HG03196 (cell line): ENCODE results near the gene MLLT11.
"Not testable (repeated sequence)": the region's sequence is repeated elsewhere in the genome, so short reads cannot be mapped to it uniquely, and the experiment has no call there.

Experiments used
- ATAC-seq: cut with Tn5 transposase; IDR thresholded peaks from one replicate; pipeline ENCODE4 v1.9.1; 2021; ENCODE audit not compliant: unreplicated experiment

MLLT11 gene

DNA sequence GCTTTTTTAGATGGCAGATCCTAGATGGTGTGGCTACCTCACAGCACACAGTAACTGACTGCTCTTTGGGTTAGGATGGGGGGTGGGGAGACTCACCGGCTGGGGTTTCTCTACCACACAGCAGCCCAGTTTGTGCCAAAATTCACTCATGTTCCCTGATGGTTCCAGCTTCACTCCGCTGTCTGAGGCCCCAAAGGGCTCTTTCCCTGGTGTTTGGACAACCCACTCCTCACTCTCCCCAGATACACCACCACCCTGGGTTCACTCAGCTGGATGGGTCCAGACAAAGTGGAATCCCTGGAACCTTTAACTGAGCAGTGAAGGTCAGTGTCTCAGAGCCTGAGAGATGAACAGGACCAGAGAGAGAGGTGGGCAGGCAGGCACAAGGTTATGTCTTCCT, 4.6 kb upstream of the MLLT11 start:
- no peak for ATAC-seq

DNA sequence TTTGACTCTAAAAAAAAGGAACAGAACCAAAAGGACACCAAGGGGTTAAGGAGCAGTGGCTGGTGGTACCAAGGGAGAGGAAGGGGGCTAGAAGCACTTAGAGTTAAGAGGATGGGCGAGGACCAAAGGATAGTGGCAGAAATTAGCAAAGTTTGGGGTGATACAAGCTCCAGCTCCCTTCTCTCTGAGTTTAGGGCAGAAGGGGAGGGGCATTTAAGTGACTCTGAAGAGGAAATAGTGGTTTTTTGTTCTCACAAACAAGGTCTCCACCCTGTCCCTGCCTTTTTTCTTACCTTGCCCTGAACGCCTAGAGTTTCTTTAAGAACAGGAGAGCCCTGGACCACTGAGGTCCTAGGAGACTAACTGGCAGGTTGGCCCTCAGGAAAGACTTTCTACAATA, 4.0 kb upstream of the MLLT11 start:
- ATAC-seq: no peak

DNA sequence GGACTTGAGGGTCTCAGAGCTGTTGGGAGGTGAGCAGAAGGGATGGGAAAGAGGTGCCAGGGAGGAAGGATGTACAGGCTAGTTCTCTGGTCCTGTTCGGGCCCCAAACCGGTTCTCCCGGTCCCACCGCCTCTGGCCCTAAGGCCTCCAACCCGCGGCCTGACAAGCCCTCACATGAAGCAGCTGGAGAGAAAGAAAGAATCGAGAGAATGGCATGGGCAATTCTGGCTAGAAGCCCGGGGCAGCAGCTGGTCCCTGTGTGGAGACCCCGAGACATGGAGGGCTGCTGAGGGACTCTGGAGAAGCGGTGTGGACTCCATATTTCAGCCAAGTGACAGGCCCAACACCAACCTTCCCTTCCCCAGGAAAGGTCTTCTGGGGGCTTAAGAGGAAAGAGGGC, 1.5 kb upstream of the MLLT11 start:
- ATAC-seq: no peak

DNA sequence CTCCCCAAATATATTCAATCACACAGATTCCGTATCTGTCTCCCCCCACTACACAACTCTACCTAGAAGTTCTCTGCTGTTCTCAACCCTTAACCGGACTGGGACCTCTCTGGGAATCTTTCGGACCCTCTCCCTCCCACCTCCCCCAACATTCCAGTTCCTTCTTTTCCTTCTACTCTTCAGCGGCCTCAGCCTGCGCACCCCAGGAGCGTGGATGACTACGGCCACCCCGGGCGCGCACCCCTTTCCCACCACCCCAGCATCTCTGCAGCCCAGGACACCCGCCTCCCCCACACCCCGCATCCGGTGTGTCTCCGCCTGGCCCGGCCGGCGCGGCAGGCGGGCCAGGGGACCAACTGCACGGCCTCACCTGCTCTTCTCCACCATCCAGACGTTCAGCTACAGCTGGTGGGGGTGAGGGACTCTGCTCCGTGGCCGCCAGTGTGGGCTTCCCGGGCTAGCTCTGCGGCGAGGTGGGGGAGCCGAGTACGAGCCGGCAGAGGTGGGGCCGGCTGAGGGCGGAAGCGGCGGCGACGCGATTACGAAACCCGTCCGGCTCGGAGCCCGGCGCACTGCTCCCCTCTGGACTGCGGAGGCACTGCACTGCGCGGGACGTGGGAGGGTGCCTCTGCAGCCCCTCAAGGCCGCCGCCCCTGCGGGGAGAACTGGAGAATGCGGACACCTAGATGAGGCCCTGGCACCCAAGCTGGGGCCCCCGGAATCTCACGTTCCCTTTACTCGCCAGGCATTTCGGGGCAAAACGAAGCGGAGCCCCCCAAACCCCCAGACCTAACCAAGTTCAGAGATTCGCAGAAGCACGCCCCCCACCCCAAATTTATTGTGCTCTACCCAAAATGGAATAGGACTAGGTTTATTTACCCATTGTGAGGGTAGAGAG, 839 bp upstream of the MLLT11 start, which contains the start of gene CDC42SE1:
TSS of gene CDC42SE1 (minus strand) at position 514 of the 898 bp plus-strand sequence. CDS start 3,892 bp downstream, outside the sequence.
- peak; percentile 70 for ATAC-seq

DNA sequence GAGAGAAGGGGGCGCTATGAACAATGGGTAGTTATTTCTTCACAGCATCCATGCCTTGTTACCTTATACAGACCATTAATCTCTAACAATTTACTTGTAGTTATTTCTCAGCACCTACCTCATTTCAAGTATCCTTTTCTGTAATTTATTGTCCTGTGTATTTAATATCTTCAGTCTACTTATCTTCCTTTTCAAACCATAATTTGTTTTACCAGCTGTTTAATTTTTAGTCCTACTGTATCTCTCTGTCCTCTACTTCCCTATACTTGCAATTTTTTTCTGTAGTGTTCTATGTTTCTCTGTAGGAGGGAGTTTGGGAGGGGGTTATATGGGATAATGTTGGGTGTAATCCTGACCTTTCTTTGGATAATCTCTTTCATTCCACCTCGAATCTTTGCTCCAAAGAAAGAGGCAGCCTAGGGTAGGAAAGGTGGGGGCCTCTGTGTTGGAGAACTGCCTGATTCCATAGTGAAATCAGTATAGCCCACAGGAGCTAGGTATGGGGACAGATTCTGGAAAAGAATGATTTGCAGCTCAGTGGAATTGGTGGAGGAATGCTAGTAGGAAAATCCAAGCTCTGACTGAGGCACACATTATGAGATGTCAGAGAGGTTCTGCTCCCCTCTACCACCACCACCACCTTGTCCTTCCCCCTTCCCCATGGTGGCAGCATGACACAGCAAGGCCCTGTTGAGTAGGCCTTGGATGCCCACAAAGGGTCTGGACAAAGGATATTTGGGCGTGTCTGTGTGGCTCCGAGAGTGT, 642 bp downstream of the MLLT11 start:
- no peak for ATAC-seq

DNA sequence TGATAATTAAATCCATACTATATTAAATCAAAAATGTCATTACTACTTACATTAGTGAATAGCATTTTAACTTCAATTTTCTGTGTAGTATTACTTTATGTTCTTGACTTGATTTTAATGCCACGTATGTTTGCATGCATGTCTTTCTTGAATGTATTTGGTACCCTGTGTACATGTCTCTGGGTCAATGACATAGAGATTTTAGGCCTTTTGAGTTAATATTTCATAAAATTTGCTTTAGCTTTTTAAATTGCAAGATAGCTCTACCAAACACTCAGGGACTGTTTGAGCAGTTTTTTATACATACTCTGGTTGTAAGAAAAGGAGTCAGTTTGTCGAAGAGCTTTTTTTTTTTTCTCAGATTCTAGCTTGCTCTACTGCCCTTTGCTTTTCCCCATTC, 1.5 kb downstream of the MLLT11 start:
- ATAC-seq: no peak

DNA sequence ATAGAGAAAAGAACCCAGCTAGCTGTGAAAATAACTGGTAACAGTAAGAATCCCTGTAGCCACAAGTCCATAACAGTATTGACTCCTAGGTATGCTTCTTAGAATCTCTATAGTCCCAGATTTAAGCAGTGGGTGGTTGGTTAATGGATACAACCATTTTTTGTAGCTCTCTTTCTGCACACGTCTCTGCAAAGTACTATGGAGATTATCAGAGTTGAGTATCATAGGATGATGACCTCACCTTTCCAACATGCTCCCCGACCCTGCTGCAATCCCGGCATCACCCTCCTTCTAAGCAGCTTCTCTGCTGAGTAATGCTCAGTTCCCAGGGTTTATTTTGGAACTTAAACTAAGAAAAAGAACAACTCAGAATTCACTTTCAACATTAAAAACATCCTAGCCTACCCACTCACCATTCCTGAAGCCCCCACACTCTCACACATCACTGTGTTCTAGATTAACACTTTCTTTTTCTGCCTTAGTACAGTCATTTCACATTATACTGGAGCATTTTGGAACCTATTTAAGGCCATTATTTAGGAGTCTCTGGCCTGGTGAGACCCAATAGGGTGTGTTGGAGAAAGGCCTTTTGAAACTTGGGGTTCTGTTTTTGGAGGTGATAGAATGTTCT, 2.7 kb downstream of the MLLT11 start:
- no peak for ATAC-seq

DNA sequence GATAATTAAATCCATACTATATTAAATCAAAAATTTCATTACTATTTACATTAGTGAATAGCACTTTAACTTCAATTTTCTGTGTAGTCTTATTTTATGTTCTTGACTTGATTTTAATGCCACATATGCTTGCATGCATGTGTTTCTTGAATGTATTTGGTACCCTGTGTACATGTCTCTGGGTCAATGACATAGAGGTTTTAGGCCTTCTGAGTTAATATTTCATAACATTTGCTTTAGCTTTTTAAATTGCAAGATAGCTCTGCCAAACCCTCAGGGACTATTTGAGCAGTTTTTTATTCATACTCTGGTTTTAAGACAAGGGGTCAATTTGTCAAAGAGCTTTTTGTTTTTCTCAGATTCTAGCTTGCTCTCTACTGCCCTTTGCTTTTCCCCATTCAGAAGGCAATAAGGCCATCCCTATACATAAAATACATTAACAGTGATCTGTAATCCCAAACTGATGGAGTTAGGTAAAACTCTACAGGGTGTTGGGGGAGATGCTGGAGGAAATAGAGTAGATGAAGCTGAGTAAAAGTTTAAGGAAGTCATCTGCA, 5.0 kb downstream of the MLLT11 start:
- no peak for ATAC-seq

DNA sequence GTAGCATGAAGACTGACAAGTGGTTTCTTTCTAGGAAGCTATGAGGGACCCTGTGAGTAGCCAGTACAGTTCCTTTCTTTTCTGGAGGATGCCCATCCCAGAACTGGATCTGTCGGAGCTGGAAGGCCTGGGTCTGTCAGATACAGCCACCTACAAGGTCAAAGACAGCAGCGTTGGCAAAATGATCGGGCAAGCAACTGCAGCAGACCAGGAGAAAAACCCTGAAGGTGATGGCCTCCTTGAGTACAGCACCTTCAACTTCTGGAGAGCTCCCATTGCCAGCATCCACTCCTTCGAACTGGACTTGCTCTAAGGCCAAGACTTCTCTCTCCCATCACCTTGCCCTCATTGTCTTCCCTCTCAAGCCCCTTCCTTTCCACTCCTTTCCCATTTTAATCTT, 7.0 kb downstream of the MLLT11 start:
- ATAC-seq: no peak

DNA sequence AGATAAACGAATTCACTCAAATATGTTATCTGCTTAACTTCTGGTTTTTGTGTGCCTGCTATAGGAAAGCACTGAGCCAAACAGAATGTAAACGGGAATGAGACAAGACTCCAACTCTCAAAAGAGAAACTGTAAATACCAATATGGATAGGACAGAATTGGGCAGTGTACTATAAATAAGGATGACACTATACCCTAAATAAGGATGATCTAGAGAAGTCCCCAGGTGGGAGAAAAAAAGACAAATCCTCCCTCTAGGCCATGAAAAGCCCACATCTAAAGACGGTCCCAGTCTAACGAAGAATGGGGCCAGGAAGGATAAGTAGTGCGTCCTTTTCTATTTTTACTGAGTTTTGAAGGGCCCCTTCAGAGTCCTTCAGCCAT, 8.9 kb downstream of the MLLT11 start:
- no peak for ATAC-seq

DNA sequence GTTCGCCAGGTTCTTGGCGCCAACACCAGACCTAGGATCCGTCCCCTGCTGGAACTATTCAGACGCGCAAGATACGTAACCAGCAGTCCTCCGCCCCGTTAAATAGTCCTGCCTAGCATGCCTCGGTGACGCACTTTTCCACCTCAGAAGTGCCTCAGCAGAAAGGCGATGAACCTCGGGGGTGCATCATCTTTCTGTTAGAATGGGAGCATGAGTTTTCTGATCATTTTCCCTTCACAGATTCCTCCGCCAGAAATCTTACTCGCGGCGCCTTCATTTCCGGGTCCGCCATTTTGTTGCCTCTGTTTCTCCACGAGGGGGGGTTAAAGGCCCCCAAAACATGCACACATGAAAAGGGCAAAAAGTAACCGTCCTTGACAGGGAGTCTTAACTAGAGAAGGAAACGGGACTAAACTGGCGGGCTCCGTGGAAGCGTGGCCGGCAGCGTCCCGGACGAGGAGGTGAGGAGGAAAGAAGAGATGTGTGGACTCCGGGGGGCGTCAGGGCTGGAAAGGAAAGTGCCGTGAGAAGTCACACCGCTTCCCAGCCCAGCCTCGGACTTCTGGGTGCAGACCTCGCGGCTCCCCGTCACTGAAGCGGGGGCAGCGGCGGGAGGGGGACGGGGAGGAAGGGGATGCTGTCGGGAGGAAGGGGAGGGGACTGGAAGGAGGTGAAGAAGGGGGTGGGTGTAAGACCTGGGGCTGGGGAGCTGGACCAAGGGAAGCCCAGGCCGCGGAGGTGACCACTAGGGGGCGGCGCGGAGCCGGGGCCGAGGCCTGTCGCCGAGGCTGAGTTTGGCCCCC, 10.5 kb downstream of the MLLT11 start, which contains the start of gene GABPB2:
TSS of gene GABPB2 (plus strand) at position 288 of the 803 bp plus-strand sequence. CDS start 17,429 bp downstream, outside the sequence.
- ATAC-seq: peak; percentile 73

DNA sequence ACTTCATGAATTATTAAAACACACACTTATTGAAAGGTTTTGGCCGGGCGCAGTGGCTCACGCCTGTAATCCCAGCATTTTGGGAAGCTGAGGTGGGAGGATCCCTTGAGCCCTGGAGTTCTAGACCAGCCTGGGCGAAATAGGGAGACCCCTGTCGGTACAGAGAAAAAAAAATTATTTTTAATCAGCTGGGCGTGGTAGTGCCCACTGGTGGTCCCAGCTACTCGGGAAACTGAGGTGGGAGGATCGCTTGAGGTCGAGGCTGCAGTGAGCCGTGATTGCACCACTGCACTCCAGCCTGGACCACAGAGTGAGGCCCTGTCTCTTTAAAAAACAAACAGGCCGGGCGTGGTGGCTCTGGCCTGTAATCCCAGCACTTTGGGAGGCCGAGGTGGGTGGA, 12.0 kb downstream of the MLLT11 start:
- ATAC-seq: no peak

DNA sequence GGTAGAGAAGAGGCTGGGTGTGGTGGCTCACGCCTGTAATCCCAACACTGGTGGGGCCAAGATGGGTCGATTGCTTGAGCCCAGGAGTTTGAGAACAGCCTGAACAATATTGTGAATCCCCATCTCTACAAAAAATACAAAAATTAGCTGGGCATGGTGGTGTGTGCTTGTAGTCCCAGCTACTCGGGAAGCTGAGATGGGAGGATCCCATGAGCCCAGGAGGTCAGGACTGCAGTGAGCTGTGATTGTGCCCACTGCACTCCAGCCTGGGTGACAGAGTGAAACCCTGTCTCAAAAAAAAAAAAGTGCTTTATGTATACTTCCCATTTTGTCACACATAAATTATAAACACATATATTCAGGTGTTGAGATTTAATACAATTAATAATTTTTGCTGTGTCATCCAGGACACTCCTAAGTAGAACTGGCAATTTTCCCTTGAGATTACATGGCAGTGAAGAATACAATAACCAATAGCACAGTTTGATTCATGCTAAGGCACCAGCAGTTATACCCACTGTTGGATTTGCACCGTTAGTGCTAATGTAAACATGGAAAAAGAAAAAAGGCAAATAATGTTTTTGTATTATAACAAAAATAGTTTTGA, 25.9 kb downstream of the MLLT11 start:
- ATAC-seq: no peak

DNA sequence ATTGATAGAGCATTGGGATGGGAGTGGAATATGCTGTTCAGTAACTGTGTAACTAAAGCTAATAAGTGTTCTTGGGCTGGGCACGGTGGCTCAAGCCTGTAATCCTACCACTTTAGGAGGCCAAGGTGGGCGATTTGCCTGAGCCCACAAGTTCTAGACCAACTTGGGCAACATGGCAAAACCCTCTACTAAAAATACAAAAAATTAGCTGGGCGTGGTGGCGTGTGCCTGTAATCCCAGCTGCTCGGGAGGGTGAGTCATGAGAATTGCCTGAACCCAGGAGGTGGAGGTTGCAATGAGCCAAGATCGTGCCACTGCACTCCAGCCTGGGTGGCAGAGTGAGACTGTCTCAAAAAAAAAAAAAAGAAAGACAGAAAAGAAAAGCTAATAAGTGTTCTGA, 37.2 kb downstream of the MLLT11 start:
- not testable (repeated sequence) for ATAC-seq

DNA sequence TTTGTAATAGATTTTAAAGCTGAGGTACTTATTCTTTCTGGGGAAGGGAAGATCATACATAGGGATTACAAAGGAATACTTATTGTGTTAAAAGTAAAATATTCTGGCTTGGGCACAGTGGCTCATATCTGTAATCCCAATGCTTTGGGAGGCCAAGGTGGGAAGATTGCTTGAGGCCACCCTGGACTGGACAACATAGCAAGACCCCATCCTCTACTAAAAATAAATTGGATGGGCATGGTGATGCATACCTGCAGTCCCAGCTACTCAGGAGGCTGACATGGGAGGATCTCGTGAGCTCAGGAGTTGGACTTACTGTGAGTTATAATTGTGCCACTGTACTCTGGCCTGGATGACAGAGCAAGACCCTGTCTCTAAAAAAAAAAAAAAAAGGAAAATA, 37.9 kb downstream of the MLLT11 start:
- no peak for ATAC-seq

DNA sequence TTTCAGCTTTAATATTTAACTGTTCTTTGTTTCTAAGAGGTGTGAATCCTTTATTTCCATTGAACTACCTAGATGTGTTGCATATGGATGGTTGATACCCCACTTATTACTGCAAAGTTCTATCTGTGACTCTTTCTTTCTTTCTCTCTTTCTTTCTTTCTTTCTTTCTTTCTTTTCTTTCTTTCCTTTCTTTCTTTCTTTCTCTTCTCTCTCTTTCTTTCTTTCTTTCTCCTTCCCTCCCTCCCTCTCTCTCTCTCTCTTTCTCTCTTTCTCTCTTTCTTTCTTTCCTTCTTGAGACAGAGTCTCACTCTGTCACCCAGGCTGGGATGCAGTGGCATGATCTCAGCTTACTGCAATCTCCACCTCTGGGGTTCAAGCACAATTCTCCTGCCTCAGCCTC, 44.4 kb downstream of the MLLT11 start:
- ATAC-seq: no peak

DNA sequence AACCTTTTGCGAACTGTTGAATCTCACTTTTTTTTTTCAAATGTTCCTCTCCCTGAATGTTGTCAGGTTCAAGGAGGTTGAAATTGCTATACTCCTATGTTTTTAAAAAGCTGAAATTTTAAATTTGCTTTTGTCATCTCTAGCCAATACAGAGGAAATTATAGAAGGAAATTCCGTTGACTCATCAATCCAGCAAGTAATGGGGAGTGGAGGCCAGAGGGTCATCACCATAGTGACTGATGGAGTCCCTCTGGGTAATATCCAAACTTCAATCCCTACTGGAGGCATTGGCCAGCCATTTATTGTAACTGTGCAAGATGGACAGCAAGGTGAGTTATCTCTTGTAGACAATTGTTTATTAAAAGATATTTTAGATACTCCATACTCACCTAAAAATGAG, 46.7 kb downstream of the MLLT11 start:
- no peak for ATAC-seq

DNA sequence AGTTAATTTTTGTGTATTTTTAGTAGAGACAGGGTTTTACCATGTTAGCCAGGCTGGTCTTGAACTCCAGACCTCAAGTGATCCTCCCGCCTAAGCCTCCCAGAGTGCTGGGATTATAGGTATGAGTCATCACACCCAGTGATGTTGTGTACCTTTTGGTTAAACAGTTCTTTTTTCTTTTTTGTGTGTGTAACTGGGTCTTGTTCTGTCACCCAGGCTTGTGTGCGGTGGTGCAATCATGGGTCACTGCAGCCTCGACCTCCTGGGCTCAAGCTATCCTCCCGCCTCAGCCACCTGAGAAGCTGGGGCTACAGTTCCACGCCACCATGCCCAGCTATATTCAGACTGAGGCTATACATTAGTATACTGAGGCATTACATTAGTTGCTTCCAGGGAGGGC, 48.1 kb downstream of the MLLT11 start:
- ATAC-seq: no peak

DNA sequence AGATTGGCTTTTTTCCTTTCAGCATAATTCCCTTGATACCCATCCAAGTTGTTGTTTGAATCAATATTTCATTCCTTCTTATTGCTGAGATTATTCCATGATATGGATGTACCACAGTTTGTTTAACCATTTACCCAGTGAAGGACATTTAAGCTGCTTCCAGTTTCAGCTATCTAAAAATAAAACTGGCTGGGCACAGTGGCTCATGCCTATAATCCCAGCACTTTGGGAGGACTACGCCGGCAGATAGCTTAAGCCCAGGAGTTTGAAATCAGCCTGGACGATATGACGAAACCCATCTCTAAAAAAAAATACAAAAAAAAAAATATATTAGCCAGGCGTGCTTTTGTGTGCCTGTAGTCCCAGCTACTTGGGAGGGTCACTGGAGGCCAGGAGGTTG, 53.7 kb downstream of the MLLT11 start:
- no peak for ATAC-seq
